Measurements from ENCODE around the gene UGT1A8. TPM values are rescaled to one million over a fixed set of nuclear protein-coding genes. Genes with fewer than 3 reads are reported as not detected.

Gene UGT1A8
- total and polyA plus RNA-seq, 12 donors, result 0.05 TPM; not detected in 11

GRCh38 chr2:233815861-233816260 is 198.4 kb downstream of the UGT1A8 start:
- TF ChIP-seq, protein P1, sequence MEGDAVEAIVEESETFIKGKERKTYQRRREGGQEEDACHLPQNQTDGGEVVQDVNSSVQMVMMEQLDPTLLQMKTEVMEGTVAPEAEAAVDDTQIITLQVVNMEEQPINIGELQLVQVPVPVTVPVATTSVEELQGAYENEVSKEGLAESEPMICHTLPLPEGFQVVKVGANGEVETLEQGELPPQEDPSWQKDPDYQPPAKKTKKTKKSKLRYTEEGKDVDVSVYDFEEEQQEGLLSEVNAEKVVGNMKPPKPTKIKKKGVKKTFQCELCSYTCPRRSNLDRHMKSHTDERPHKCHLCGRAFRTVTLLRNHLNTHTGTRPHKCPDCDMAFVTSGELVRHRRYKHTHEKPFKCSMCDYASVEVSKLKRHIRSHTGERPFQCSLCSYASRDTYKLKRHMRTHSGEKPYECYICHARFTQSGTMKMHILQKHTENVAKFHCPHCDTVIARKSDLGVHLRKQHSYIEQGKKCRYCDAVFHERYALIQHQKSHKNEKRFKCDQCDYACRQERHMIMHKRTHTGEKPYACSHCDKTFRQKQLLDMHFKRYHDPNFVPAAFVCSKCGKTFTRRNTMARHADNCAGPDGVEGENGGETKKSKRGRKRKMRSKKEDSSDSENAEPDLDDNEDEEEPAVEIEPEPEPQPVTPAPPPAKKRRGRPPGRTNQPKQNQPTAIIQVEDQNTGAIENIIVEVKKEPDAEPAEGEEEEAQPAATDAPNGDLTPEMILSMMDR (IDR thresholded peaks at IDR 0.05), result no peak
- TF ChIP-seq POLR2A (IDR thresholded peaks at IDR 0.05), result no peak
- no peaks in the 10 kb centered on the region for H3K9me3 ChIP-seq (replicated peaks in 1 of 3)
- no peak overlapping the region for H3K27ac ChIP-seq
- intact Hi-C loops (cut with DNase I), result no loop called here
- H3K27me3 ChIP-seq, result no peaks in the 10 kb centered on the region
- 72 to 90% (median 83%) methylated on average over 6 of the region's 6 CpGs for WGBS, 4 donors
- H3K4me1 ChIP-seq (replicated peaks in 1 of 2), result no peaks in the 10 kb centered on the region
- H3K36me3 ChIP-seq (replicated peaks in 1 of 2), result no peaks in the 10 kb centered on the region
- no peak for DNase-seq
- no peak overlapping the region for H3K4me3 ChIP-seq

DNA sequence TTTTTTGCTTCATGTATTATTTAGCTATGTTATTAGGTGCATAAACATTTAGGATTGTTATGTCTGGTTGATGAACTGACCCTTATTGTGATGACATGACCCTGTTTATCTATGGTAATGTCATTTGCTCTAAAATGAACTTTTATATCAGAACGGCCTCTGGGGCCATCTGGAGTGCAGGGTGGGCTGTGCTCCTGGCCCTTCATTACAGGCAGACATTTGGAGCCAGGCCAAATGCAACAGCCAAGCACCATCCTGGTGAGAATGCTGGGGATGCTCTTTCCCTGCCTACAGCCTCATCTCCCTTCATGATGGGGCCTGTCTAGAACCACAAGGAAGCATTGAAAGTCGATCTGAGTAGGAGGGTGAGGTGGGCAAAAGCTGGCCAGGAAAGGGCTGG is 198.9 kb downstream of the UGT1A8 start:
- 34 to 57% (median 54%) methylated on average over 2 of the region's 2 CpGs for WGBS, 4 donors
- intact Hi-C loops (cut with DNase I), result no loop called here
- no peaks in the 10 kb centered on the region for H3K4me1 ChIP-seq (replicated peaks in 1 of 2)
- no peaks in the 10 kb centered on the region for H3K27me3 ChIP-seq
- H3K4me3 ChIP-seq, result no peak overlapping the region
- no peaks in the 10 kb centered on the region for H3K9me3 ChIP-seq (replicated peaks in 1 of 3)
- H3K36me3 ChIP-seq (replicated peaks in 1 of 2), result no peaks in the 10 kb centered on the region
- DNase-seq, result peak in 1 of 7 donors; percentile 0
- TF ChIP-seq POLR2A (IDR thresholded peaks at IDR 0.05), result no peak
- TF ChIP-seq, protein P1 (IDR thresholded peaks at IDR 0.05), result no peak
- no peak overlapping the region for H3K27ac ChIP-seq

- intact Hi-C loops (cut with DNase I), result no loop called here
- Histone ChIP-seq H3K9me3 (replicated peaks in 1 of 3) (no peaks in the 10 kb centered on the region), H3K4me3 (no peak overlapping the region), H3K27me3 (no peaks in the 10 kb centered on the region), H3K27ac (no peak overlapping the region), H3K4me1 (replicated peaks in 1 of 2) (no peaks in the 10 kb centered on the region), H3K36me3 (replicated peaks in 1 of 2) (no peaks in the 10 kb centered on the region)
- 79 to 86% (median 82%) methylated on average over 4 of the region's 4 CpGs for WGBS, 4 donors
- DNase-seq, result peak in 1 of 7 donors; percentile 3
- TF ChIP-seq, protein P1 (IDR thresholded peaks at IDR 0.05), result no peak
- no peak for TF ChIP-seq POLR2A (IDR thresholded peaks at IDR 0.05)
Observed at GRCh38 chr2:233816771-233817170, 199.3 kb downstream of the UGT1A8 start.

GRCh38 chr2:233817361-233817911 is 200.0 kb downstream of the UGT1A8 start:
- Histone ChIP-seq H3K27me3 (no peaks in the 10 kb centered on the region), H3K4me3 (no peak overlapping the region), H3K27ac (no peak overlapping the region), H3K4me1 (replicated peaks in 1 of 2) (no peaks in the 10 kb centered on the region), H3K36me3 (replicated peaks in 1 of 2) (no peaks in the 10 kb centered on the region), H3K9me3 (replicated peaks in 1 of 3) (no peaks in the 10 kb centered on the region)
- TF ChIP-seq, protein P1 (IDR thresholded peaks at IDR 0.05), result no peak
- TF ChIP-seq POLR2A (IDR thresholded peaks at IDR 0.05), result no peak
- intact Hi-C loops (cut with DNase I), result no loop called here
- peak in 1 of 7 donors; percentile 9 for DNase-seq
- 70 to 89% (median 82%) methylated on average over 2 to 3 of the region's 3 CpGs for WGBS, 4 donors

All from adrenal gland (tissue), 12 donors.